HEK293 (cell line): ENCODE data around the gene H2BK1.
A peak's percentile ranks its signal among the peaks of the same experiment; 100 is the strongest.

ENCODE experiments used
- GLIS1 ChIP-seq: fragments of 450-650 bp; formaldehyde crosslinking; IDR thresholded peaks from 2 replicates; pipeline ENCODE4 v1.5.1; 2016; ENCODE audit warnings: missing biosample characterization, missing genetic modification characterization
- GLIS2 ChIP-seq: fragments of 450-650 bp; formaldehyde crosslinking; IDR thresholded peaks from 2 replicates; pipeline ENCODE4 v1.5.1; 2016; ENCODE audit warnings: missing biosample characterization, missing genetic modification characterization
- KLF1 ChIP-seq: fragments of 450-650 bp; formaldehyde crosslinking; IDR thresholded peaks from 2 replicates; pipeline ENCODE4 v1.5.1; 2016; ENCODE audit warnings: missing biosample characterization, missing genetic modification characterization
- KLF10 ChIP-seq: fragments of 450-650 bp; IDR thresholded peaks from 2 replicates; pipeline ENCODE4 v1.5.1; 2018; ENCODE audit warnings: missing biosample characterization, mild to moderate bottlenecking, missing genetic modification characterization
- KLF7 ChIP-seq: fragments of 450-650 bp; formaldehyde crosslinking; IDR thresholded peaks from 2 replicates; pipeline ENCODE4 v1.5.1; 2016; ENCODE audit warnings: missing biosample characterization, missing genetic modification characterization, borderline replicate concordance
- MEIS1 ChIP-seq: sonication (generic); formaldehyde crosslinking; IDR thresholded peaks from 2 replicates; pipeline ENCODE4 v1.8.1; 2022; ENCODE audit warnings: missing genetic modification reagents, mild to moderate bottlenecking, borderline replicate concordance
- MZF1 ChIP-seq: fragments of 450-650 bp; formaldehyde crosslinking; IDR thresholded peaks from 2 replicates; pipeline ENCODE4 v1.5.1; 2017; ENCODE audit warnings: missing biosample characterization, missing genetic modification characterization, borderline replicate concordance
- WT1 ChIP-seq: fragments of 450-650 bp; formaldehyde crosslinking; IDR thresholded peaks from 2 replicates; pipeline ENCODE4 v1.5.1; 2016; ENCODE audit warnings: missing biosample characterization, missing genetic modification characterization
- YY2 ChIP-seq: fragments of 450-650 bp; formaldehyde crosslinking; IDR thresholded peaks from 2 replicates; pipeline ENCODE4 v1.5.1; 2016; ENCODE audit warnings: missing biosample characterization, missing genetic modification characterization
- ZBTB1 ChIP-seq: fragments of 450-650 bp; formaldehyde crosslinking; IDR thresholded peaks from 2 replicates; pipeline ENCODE4 v1.5.1; 2016; ENCODE audit warnings: missing biosample characterization, missing genetic modification characterization
- ZBTB21 ChIP-seq: fragments of 450-650 bp; formaldehyde crosslinking; IDR thresholded peaks from 2 replicates; pipeline ENCODE4 v1.5.1; 2017; ENCODE audit warnings: missing biosample characterization, missing genetic modification characterization
- ZBTB8A ChIP-seq: fragments of 450-650 bp; formaldehyde crosslinking; IDR thresholded peaks from 2 replicates; pipeline ENCODE4 v1.5.1; 2016; ENCODE audit warnings: missing biosample characterization, missing genetic modification characterization
- ZEB2 ChIP-seq: fragments of 450-650 bp; formaldehyde crosslinking; IDR thresholded peaks from 2 replicates; pipeline ENCODE4 v1.5.1; 2016; ENCODE audit warnings: missing biosample characterization, missing genetic modification characterization
- ZFP37 ChIP-seq: fragments of 450-650 bp; formaldehyde crosslinking; IDR thresholded peaks from 2 replicates; pipeline ENCODE4 v1.5.1; 2016; ENCODE audit warnings: missing biosample characterization, missing genetic modification characterization
- ZNF133 ChIP-seq: fragments of 450-650 bp; formaldehyde crosslinking; IDR thresholded peaks from 2 replicates; pipeline ENCODE4 v1.5.1; 2016; ENCODE audit warnings: missing biosample characterization, missing genetic modification characterization
- ZNF174 ChIP-seq: fragments of 450-650 bp; formaldehyde crosslinking; IDR thresholded peaks from 2 replicates; pipeline ENCODE4 v1.5.0; 2017; ENCODE audit warnings: missing biosample characterization, mild to moderate bottlenecking, missing genetic modification characterization
- ZNF202 ChIP-seq: fragments of 450-650 bp; formaldehyde crosslinking; IDR thresholded peaks from 2 replicates; pipeline ENCODE4 v1.5.1; 2016; ENCODE audit warnings: missing biosample characterization, missing genetic modification characterization, borderline replicate concordance
- ZNF23 ChIP-seq: fragments of 450-650 bp; formaldehyde crosslinking; IDR thresholded peaks from 2 replicates; pipeline ENCODE4 v1.5.1; 2016; ENCODE audit warnings: missing biosample characterization, missing genetic modification characterization, borderline replicate concordance
- ZNF274 ChIP-seq, 2 experiments: fragments of 200-500 bp in 1 of 2; fragments of 450-650 bp in 1 of 2; sonication (Bioruptor generic) in 1 of 2; formaldehyde crosslinking in 1 of 2; IDR thresholded peaks; 2 replicates each; pipeline versions ENCODE4 v1.5.1 to v1.6.1; 2014 to 2016; ENCODE audit warnings: borderline replicate concordance in 1 of 2, inconsistent platforms in 1 of 2, low read length in 1 of 2, missing biosample characterization in 1 of 2, missing genetic modification characterization in 1 of 2
- ZNF302 ChIP-seq: fragments of 450-650 bp; formaldehyde crosslinking; IDR thresholded peaks from 2 replicates; pipeline ENCODE4 v1.5.1; 2016; ENCODE audit warnings: missing biosample characterization, missing genetic modification characterization, low read depth
- ZNF350 ChIP-seq: fragments of 450-650 bp; formaldehyde crosslinking; IDR thresholded peaks from 2 replicates; pipeline ENCODE4 v1.5.0; 2017; ENCODE audit warnings: missing biosample characterization, mild to moderate bottlenecking, missing genetic modification characterization
- ZNF37A ChIP-seq: fragments of 450-650 bp; IDR thresholded peaks from 2 replicates; pipeline ENCODE4 v1.5.1; 2018; ENCODE audit warnings: missing biosample characterization, missing genetic modification characterization
- ZNF416 ChIP-seq: fragments of 450-650 bp; formaldehyde crosslinking; IDR thresholded peaks from 2 replicates; pipeline ENCODE4 v1.5.1; 2016; ENCODE audit warnings: missing biosample characterization, missing genetic modification characterization
- ZNF433 ChIP-seq: fragments of 450-650 bp; formaldehyde crosslinking; IDR thresholded peaks from 2 replicates; pipeline ENCODE4 v1.5.1; 2016; ENCODE audit warnings: missing biosample characterization, missing genetic modification characterization, low read depth
- ZNF514 ChIP-seq: fragments of 450-650 bp; formaldehyde crosslinking; IDR thresholded peaks from 2 replicates; pipeline ENCODE4 v1.5.1; 2016; ENCODE audit warnings: missing biosample characterization, missing genetic modification characterization
- ZNF530 ChIP-seq: fragments of 450-650 bp; formaldehyde crosslinking; IDR thresholded peaks from 2 replicates; pipeline ENCODE4 v1.5.1; 2016; ENCODE audit warnings: low read depth, missing biosample characterization, missing genetic modification characterization
- ZNF558 ChIP-seq: fragments of 450-650 bp; formaldehyde crosslinking; IDR thresholded peaks from 2 replicates; pipeline ENCODE4 v1.5.1; 2016; ENCODE audit warnings: missing biosample characterization, missing genetic modification characterization
- ZNF76 ChIP-seq: fragments of 450-650 bp; formaldehyde crosslinking; IDR thresholded peaks from 2 replicates; pipeline ENCODE4; 2016; ENCODE audit warnings: low read depth, missing biosample characterization, missing genetic modification characterization, borderline replicate concordance
- ZNF791 ChIP-seq: fragments of 450-650 bp; formaldehyde crosslinking; IDR thresholded peaks from 2 replicates; pipeline ENCODE4 v1.5.1; 2016; ENCODE audit warnings: missing biosample characterization, missing genetic modification characterization
- ZNF792 ChIP-seq: fragments of 450-650 bp; formaldehyde crosslinking; IDR thresholded peaks from 2 replicates; pipeline ENCODE4 v1.5.1; 2016; ENCODE audit warnings: missing biosample characterization, missing genetic modification characterization
- TF ChIP-seq, protein P1 (sequence below): fragments of 450-650 bp; formaldehyde crosslinking; IDR thresholded peaks from 2 replicates; pipeline ENCODE4 v1.5.1; 2016; ENCODE audit warnings: missing biosample characterization, missing genetic modification characterization
- TF ChIP-seq, protein P2 (sequence below): fragments of 450-650 bp; formaldehyde crosslinking; IDR thresholded peaks from 2 replicates; pipeline ENCODE4 v1.5.1; 2017; ENCODE audit warnings: missing biosample characterization, missing genetic modification characterization
- TF ChIP-seq, protein P3 (sequence below): fragments of 450-650 bp; formaldehyde crosslinking; IDR thresholded peaks from 2 replicates; pipeline ENCODE4 v1.5.1; 2017; ENCODE audit warnings: missing biosample characterization, mild to moderate bottlenecking, missing genetic modification characterization, moderate library complexity
- TF ChIP-seq, protein P4 (sequence below): fragments of 450-650 bp; formaldehyde crosslinking; IDR thresholded peaks from 2 replicates; pipeline ENCODE4 v1.5.1; 2016; ENCODE audit warnings: missing biosample characterization, missing genetic modification characterization
- TF ChIP-seq, protein P5 (sequence below): fragments of 450-650 bp; formaldehyde crosslinking; IDR thresholded peaks from 2 replicates; pipeline ENCODE4 v1.5.1; 2016; ENCODE audit warnings: missing biosample characterization, missing genetic modification characterization

H2BK1 gene

DNA sequence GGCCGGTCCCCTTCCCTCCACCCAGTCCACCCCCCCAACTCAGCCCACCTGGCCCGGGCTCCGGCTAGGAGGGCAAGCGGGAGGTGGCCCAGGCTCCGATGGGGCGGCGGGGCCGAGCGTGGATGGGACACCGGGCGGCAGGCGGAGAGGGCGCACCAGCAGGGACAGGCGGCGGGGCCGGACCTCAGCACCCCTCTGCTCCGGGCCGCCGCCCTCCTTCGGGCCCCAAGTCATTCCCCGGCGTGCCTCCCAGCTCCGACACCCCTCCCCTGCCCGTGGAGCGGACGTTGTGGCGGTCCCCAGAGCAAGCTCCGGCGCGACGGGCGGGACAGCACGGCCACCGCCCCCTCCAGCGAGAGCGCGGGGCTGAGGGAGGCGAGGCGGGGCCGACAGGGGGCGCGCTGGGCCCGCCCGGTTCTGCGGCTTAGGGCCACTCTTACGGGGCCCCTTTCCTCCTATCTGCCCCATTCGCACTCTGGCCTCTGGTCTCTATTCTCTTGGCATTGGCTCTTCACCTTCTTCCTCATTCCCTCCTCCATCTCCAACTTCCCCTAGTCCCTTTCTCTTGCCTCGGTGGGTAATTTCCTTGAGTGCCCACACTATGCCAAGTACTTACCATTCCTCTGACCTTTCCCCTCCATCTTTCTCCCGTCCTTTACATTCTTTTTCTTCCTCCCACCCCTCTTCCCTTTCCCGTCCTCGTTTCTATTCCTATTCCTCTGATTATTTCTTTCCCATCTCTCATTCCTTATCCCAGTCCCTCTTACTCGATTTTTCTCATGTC is 42.1 kb downstream of the H2BK1 start (continued):
- TF ChIP-seq ZNF202 (tag by site-specific recombination) (0 out of 2 replicates have a peak, but pooled peaks have one; percentile 30), ZNF350 (tag by site-specific recombination) (no peak), KLF10 (tag by site-specific recombination) (peak; percentile 56; the same call in 1 of the 2 replicates), MZF1 (tag by site-specific recombination) (no peak), ZNF792 (tag by site-specific recombination) (no peak), ZNF133 (tag by site-specific recombination) (0 out of 2 replicates have a peak, but pooled peaks have one; percentile 7), ZFP37 (tag by site-specific recombination) (no peak), ZNF514 (no peak), ZNF274 (IDR thresholded peaks at IDR 0.05; ENCODE audit: low read length) (no peak), ZNF274 (tag by site-specific recombination; IDR thresholded peaks at IDR 0.05; ENCODE audit: borderline replicate concordance) (no peak), KLF1 (tag by site-specific recombination) (peak; percentile 89), ZNF530 (no peak), YY2 (tag by site-specific recombination) (peak; percentile 75), KLF7 (tag by site-specific recombination) (peak; percentile 25; the same call in 1 of the 2 replicates), GLIS2 (peak; percentile 91), ZNF76 (peak; percentile 43; the same call in 1 of the 2 replicates), GLIS1 (tag by site-specific recombination) (peak; percentile 44), ZNF416 (tag by site-specific recombination) (no peak), ZBTB8A (tag by site-specific recombination) (peak; percentile 98), ZBTB1 (tag by site-specific recombination) (no peak), ZEB2 (tag by site-specific recombination) (peak; percentile 88), ZNF433 (no peak), ZNF23 (no peak), MEIS1 (no peak), ZBTB21 (tag by site-specific recombination) (peak; percentile 17; the same call in 1 of the 2 replicates), ZNF302 (tag by site-specific recombination) (no peak), ZNF37A (tag by site-specific recombination) (no peak), ZNF558 (tag by site-specific recombination) (no peak), ZNF791 (tag by site-specific recombination) (0 out of 2 replicates have a peak, but pooled peaks have one; percentile 13), ZNF174 (tag by site-specific recombination) (no peak), WT1 (no peak)
- TF ChIP-seq, protein P1, sequence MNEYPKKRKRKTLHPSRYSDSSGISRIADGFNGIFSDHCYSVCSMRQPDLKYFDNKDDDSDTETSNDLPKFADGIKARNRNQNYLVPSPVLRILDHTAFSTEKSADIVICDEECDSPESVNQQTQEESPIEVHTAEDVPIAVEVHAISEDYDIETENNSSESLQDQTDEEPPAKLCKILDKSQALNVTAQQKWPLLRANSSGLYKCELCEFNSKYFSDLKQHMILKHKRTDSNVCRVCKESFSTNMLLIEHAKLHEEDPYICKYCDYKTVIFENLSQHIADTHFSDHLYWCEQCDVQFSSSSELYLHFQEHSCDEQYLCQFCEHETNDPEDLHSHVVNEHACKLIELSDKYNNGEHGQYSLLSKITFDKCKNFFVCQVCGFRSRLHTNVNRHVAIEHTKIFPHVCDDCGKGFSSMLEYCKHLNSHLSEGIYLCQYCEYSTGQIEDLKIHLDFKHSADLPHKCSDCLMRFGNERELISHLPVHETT (tag by site-specific recombination), result peak; percentile 70; the same call in 1 of the 2 replicates
- TF ChIP-seq, protein P2, sequence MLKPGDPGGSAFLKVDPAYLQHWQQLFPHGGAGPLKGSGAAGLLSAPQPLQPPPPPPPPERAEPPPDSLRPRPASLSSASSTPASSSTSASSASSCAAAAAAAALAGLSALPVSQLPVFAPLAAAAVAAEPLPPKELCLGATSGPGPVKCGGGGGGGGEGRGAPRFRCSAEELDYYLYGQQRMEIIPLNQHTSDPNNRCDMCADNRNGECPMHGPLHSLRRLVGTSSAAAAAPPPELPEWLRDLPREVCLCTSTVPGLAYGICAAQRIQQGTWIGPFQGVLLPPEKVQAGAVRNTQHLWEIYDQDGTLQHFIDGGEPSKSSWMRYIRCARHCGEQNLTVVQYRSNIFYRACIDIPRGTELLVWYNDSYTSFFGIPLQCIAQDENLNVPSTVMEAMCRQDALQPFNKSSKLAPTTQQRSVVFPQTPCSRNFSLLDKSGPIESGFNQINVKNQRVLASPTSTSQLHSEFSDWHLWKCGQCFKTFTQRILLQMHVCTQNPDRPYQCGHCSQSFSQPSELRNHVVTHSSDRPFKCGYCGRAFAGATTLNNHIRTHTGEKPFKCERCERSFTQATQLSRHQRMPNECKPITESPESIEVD (tag by site-specific recombination), result no peak
- TF ChIP-seq, protein P3, sequence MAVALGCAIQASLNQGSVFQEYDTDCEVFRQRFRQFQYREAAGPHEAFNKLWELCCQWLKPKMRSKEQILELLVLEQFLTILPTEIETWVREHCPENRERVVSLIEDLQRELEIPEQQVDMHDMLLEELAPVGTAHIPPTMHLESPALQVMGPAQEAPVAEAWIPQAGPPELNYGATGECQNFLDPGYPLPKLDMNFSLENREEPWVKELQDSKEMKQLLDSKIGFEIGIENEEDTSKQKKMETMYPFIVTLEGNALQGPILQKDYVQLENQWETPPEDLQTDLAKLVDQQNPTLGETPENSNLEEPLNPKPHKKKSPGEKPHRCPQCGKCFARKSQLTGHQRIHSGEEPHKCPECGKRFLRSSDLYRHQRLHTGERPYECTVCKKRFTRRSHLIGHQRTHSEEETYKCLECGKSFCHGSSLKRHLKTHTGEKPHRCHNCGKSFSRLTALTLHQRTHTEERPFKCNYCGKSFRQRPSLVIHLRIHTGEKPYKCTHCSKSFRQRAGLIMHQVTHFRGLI (tag by site-specific recombination), result no peak; the same call in none of the 2 replicates
- TF ChIP-seq, protein P4, sequence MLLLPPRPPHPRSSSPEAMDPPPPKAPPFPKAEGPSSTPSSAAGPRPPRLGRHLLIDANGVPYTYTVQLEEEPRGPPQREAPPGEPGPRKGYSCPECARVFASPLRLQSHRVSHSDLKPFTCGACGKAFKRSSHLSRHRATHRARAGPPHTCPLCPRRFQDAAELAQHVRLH (tag by site-specific recombination), result peak; percentile 73; the same call in 1 of the 2 replicates
- TF ChIP-seq, protein P5, sequence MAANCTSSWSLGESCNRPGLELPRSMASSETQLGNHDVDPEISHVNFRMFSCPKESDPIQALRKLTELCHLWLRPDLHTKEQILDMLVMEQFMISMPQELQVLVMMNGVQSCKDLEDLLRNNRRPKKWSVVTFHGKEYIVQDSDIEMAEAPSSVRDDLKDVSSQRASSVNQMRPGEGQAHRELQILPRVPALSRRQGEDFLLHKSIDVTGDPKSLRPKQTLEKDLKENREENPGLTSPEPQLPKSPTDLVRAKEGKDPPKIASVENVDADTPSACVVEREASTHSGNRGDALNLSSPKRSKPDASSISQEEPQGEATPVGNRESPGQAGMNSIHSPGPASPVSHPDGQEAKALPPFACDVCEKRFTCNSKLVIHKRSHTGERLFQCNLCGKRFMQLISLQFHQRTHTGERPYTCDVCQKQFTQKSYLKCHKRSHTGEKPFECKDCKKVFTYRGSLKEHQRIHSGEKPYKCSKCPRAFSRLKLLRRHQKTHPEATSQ (tag by site-specific recombination), result no peak
